Common myeloid progenitor, CD34-positive (primary cell): ENCODE data around the gene ZMIZ2. TPM values are rescaled to one million over a fixed set of nuclear protein-coding genes. Genes with fewer than 3 reads are reported as not detected.
"Not testable (repeated sequence)": the region's sequence is repeated elsewhere in the genome, so short reads cannot be mapped to it uniquely, and the experiment has no call there.

ENCODE experiments used
- CTCF ChIA-PET: fragments of 350-600 bp; sonication (Branson Sonifier 250); formaldehyde crosslinking; loops from one replicate; lab custom pipeline; 2021; ENCODE audit warnings: antibody characterized with exemption; lab: Charles Lee
- POLR2A ChIA-PET: fragments of 350-600 bp; sonication (Branson Sonifier 250); formaldehyde crosslinking; loops from one replicate; lab custom pipeline; 2021; ENCODE audit warnings: antibody characterized with exemption; lab: Charles Lee
- DNase-seq, 3 donors: peaks; one replicate each; pipeline versions ENCODE4 v3.0.0 to v3.0.0-alpha.2; 2013
- H3K27ac ChIP-seq, 2 experiments: 1 replicate in 1 of 2; 2 replicates in 1 of 2; pipeline ENCODE4 v1.7.0; 2013; ENCODE audit warnings: inconsistent platforms in 2 of 2, low read length in 2 of 2, mild to moderate bottlenecking in 2 of 2, low read depth in 1 of 2, moderate library complexity in 1 of 2; ENCODE audit not compliant: severe bottlenecking in 2 of 2, insufficient read depth in 1 of 2, poor library complexity in 1 of 2
- H3K27me3 ChIP-seq, 5 experiments: replicated peaks in 2 of 5; 1 replicate in 3 of 5; 2 replicates in 2 of 5; pipeline versions ENCODE4 v1.6.1 to v1.7.0; 2013; ENCODE audit warnings: low read length in 4 of 5, mild to moderate bottlenecking in 2 of 5, moderate library complexity in 2 of 5, inconsistent platforms in 1 of 5; ENCODE audit not compliant: insufficient read depth in 5 of 5, control insufficient read depth in 4 of 5
- H3K36me3 ChIP-seq, 4 experiments: 1 replicate in 2 of 4; 2 replicates in 2 of 4; pipeline versions ENCODE4 v1.6.1 to v1.7.0; 2013; ENCODE audit warnings: low read length in 3 of 4, control low read depth in 1 of 4, mild to moderate bottlenecking in 1 of 4; ENCODE audit not compliant: control insufficient read depth in 4 of 4, insufficient read depth in 4 of 4
- H3K4me1 ChIP-seq, 4 experiments: 1 replicate in 3 of 4; 2 replicates in 1 of 4; pipeline versions ENCODE4 v1.6.1 to v1.7.1; 2013; ENCODE audit warnings: low read length in 3 of 4, mild to moderate bottlenecking in 3 of 4, control low read depth in 1 of 4, inconsistent platforms in 1 of 4, moderate library complexity in 1 of 4; ENCODE audit not compliant: control insufficient read depth in 4 of 4, insufficient read depth in 4 of 4; ENCODE audit errors: control extremely low read depth in 1 of 4
- H3K4me3 ChIP-seq, 7 experiments: 1 replicate in 4 of 7; 2 replicates in 3 of 7; pipeline versions ENCODE4 v1.5.1 to v1.7.0; 2013; ENCODE audit warnings: mild to moderate bottlenecking in 7 of 7, low read length in 6 of 7, moderate library complexity in 6 of 7, inconsistent platforms in 2 of 7, low read depth in 2 of 7, control low read depth in 1 of 7; ENCODE audit not compliant: insufficient read depth in 4 of 7, control insufficient read depth in 1 of 7; ENCODE audit errors: extremely low read depth in 1 of 7
- H3K9me3 ChIP-seq, 5 experiments: 1 replicate in 4 of 5; 2 replicates in 1 of 5; pipeline versions ENCODE4 v1.6.1 to v1.7.1; 2013; ENCODE audit warnings: low read length in 4 of 5, mild to moderate bottlenecking in 2 of 5, inconsistent platforms in 1 of 5, low read depth in 1 of 5, moderate library complexity in 1 of 5; ENCODE audit not compliant: control insufficient read depth in 4 of 5, insufficient read depth in 2 of 5; ENCODE audit errors: control extremely low read depth in 1 of 5
- WGBS: methylation state at CpG from one replicate; pipeline ENCODE4 v1.1.5; 2013; ENCODE audit not compliant: insufficient coverage; 5-methylcytosine and 5-hydroxymethylcytosine counted together
- polyA plus RNA-seq: library from polyadenylated mRNA; unstranded; fragments of 120-200 nt; gene quantifications from one replicate; pipeline ENCODE4 v1.2.1, GENCODE V29; 2013

The ZMIZ2 gene
- polyA plus RNA-seq = 38.0 TPM

GRCh38 chr7:44748045-44748947 is at the start of gene ZMIZ2:
TSS of gene ZMIZ2 (plus strand) at chr7:44748847. CDS start at chr7:44756250, 7,403 bp downstream.
- 1% methylated on average over 44 of the region's 92 CpGs for WGBS
- H3K9me3 ChIP-seq = no peaks in the 10 kb centered on the region
- H3K36me3 ChIP-seq = peaks cover 0 to 8% (median 0%) of the 10 kb centered on the region in 4 experiments
- H3K4me3 ChIP-seq = peak within 1 kb of the TSS; percentile 64 to 90 (median 80)
- peak within 1 kb of the TSS; percentile 68 to 83 for H3K27ac ChIP-seq
- ChIA-PET CTCF (interaction anchor here (0.7 to 2.0 kb wide), 2 partner anchors 12 to 19 kb away, joined by 3 to 8 read pairs; no protein-coding TSS in a partner anchor), POLR2A (interaction anchor here (1.4 to 1.6 kb wide), 2 partner anchors 49 to 142 kb away, joined by 4 to 8 read pairs; partner anchors contain the start of genes OGDH and PPIA)
- no peaks in the 10 kb centered on the region for H3K27me3 ChIP-seq
- peak; percentile 86 to 93 (median 91) for DNase-seq
- peaks cover 7 to 36% (median 26%) of the 10 kb centered on the region in 4 experiments for H3K4me1 ChIP-seq

- 94% methylated on average over 2 of the region's 2 CpGs for WGBS
- DNase-seq, POLR2A ChIA-PET, H3K9me3 ChIP-seq, H3K4me3 ChIP-seq, H3K27ac ChIP-seq, H3K4me1 ChIP-seq, H3K27me3 ChIP-seq: not testable (repeated sequence)
- H3K36me3 ChIP-seq = peaks cover 8 to 76% (median 51%) of the 10 kb centered on the region in 4 experiments
- CTCF ChIA-PET = interaction anchor here (1.4 to 2.3 kb wide), 3 partner anchors 10 to 134 kb away, joined by 3 to 4 read pairs (median 3); no protein-coding TSS in a partner anchor
Measured at GRCh38 chr7:44699598-44699997, 49.0 kb upstream of the ZMIZ2 start.

- ChIA-PET CTCF (interaction anchor here (1.4 to 1.9 kb wide), 3 partner anchors 9 to 135 kb away, joined by 3 to 6 read pairs (median 3); no protein-coding TSS in a partner anchor), POLR2A (no interaction called here)
- Histone ChIP-seq H3K27me3 (no peaks in the 10 kb centered on the region), H3K9me3 (peaks cover 0 to 4% (median 0%) of the 10 kb centered on the region in 5 experiments), H3K4me1 (no peaks in the 10 kb centered on the region), H3K27ac (no peak overlapping the region), H3K36me3 (peaks cover 7 to 74% (median 49%) of the 10 kb centered on the region in 4 experiments), H3K4me3 (no peak overlapping the region)
- DNase-seq = no peak
- 100% methylated on average over 4 of the region's 8 CpGs for WGBS
Measured at GRCh38 chr7:44700322-44700721, 48.3 kb upstream of the ZMIZ2 start.

GRCh38 chr7:44703391-44703790 is 45.3 kb upstream of the ZMIZ2 start:
- 99% methylated on average over 8 of the region's 10 CpGs for WGBS
- H3K9me3 ChIP-seq, H3K27ac ChIP-seq, H3K4me3 ChIP-seq, DNase-seq, H3K4me1 ChIP-seq, CTCF ChIA-PET, POLR2A ChIA-PET, H3K27me3 ChIP-seq: not testable (repeated sequence)
- peaks cover 8 to 67% (median 37%) of the 10 kb centered on the region in 4 experiments for H3K36me3 ChIP-seq

- H3K4me3 ChIP-seq = no peak overlapping the region
- peaks cover 0 to 4% (median 0%) of the 10 kb centered on the region in 5 experiments for H3K9me3 ChIP-seq
- POLR2A ChIA-PET = no interaction called here
- CTCF ChIA-PET = no interaction called here
- 100% methylated on average over 1 of the region's 1 CpG for WGBS
- no peaks in the 10 kb centered on the region for H3K27me3 ChIP-seq
- H3K36me3 ChIP-seq = peaks cover 8 to 68% (median 38%) of the 10 kb centered on the region in 4 experiments
- no peaks in the 10 kb centered on the region for H3K4me1 ChIP-seq
- DNase-seq = no peak
- no peak overlapping the region for H3K27ac ChIP-seq
Measured at GRCh38 chr7:44703921-44704320, 44.7 kb upstream of the ZMIZ2 start.

- peaks cover 5 to 62% (median 38%) of the 10 kb centered on the region in 4 experiments for H3K36me3 ChIP-seq
- CTCF ChIA-PET = interaction anchor here (0.6 kb wide), 1 partner anchor 52 kb away, joined by 3 read pairs; no protein-coding TSS in a partner anchor
- H3K27ac ChIP-seq = no peak overlapping the region
- H3K4me1 ChIP-seq = no peaks in the 10 kb centered on the region
- H3K9me3 ChIP-seq = peaks cover 0 to 2% (median 0%) of the 10 kb centered on the region in 5 experiments
- POLR2A ChIA-PET = no interaction called here
- no peak overlapping the region for H3K4me3 ChIP-seq
- 93% methylated on average over 3 of the region's 3 CpGs for WGBS
- H3K27me3 ChIP-seq = no peaks in the 10 kb centered on the region
- DNase-seq = no peak
Measured at GRCh38 chr7:44705434-44705833, 43.2 kb upstream of the ZMIZ2 start.
